Heart left ventricle (tissue), 16 donors: ENCODE data around the gene ANKDD1A. TPM values are rescaled to one million over a fixed set of nuclear protein-coding genes. Genes with fewer than 3 reads are reported as not detected.

Experiments used
- ATAC-seq, 4 donors: fragments of 200-7000 bp; cut with Tn5 transposase; one replicate each; pipeline ENCODE4 v1.9.1; 2020 to 2022; ENCODE audit warnings: moderate library complexity in 4 of 4, mild to moderate bottlenecking in 3 of 4, moderate number of reproducible peaks in 1 of 4
- DNase-seq, 5 donors: peaks; one replicate each; pipeline ENCODE4 v3.0.0-alpha.2; 2020
- H3K27ac ChIP-seq, 12 donors: fragments of 200-600 bp; sonication (generic) in 4 of 12; one replicate each; pipeline versions ENCODE4 v1.5.0 to v1.8.0; 2016 to 2022; ENCODE audit warnings: mild to moderate bottlenecking in 2 of 12
- H3K27me3 ChIP-seq, 9 donors: fragments of 200-600 bp; sonication (generic) in 2 of 9; one replicate each; pipeline versions ENCODE4 v1.5.1 to v1.8.0; 2016 to 2022; ENCODE audit warnings: mild to moderate bottlenecking in 3 of 9
- H3K36me3 ChIP-seq, 9 donors: fragments of 200-600 bp; sonication (generic) in 2 of 9; one replicate each; pipeline versions ENCODE4 v1.5.0 to v1.8.0; 2018 to 2022; ENCODE audit warnings: mild to moderate bottlenecking in 2 of 9
- H3K4me1 ChIP-seq, 12 donors: fragments of 200-600 bp; sonication (generic) in 4 of 12; one replicate each; pipeline versions ENCODE4 v1.5.0 to v1.8.0; 2016 to 2022; ENCODE audit warnings: mild to moderate bottlenecking in 3 of 12
- H3K4me3 ChIP-seq, 12 donors: fragments of 200-600 bp; sonication (generic) in 4 of 12; one replicate each; pipeline versions ENCODE4 v1.5.0 to v1.8.0; 2017 to 2022; ENCODE audit warnings: mild to moderate bottlenecking in 9 of 12, moderate library complexity in 4 of 12
- H3K9me3 ChIP-seq, 12 donors: fragments of 200-600 bp; sonication (generic) in 4 of 12; one replicate each; pipeline versions ENCODE4 v1.5.0 to v1.8.0; 2016 to 2022; ENCODE audit warnings: mild to moderate bottlenecking in 1 of 12
- CTCF ChIP-seq, 12 donors: fragments of 200-600 bp; sonication (generic) in 4 of 12; IDR thresholded peaks; one replicate each; pipeline versions ENCODE4 v1.5.0 to v1.8.0; 2018 to 2022; ENCODE audit warnings: antibody characterized with exemption in 12 of 12, mild to moderate bottlenecking in 5 of 12
- POLR2A ChIP-seq, 2 donors: fragments of 450-650 bp; IDR thresholded peaks; one replicate each; pipeline ENCODE4 v1.6.1; 2017; ENCODE audit warnings: antibody characterized with exemption in 2 of 2, mild to moderate bottlenecking in 2 of 2, moderate library complexity in 2 of 2
- WGBS, 4 donors: extraction: QIAGEN DNeasy Blood & Tissue Kit in 2 of 4; methylation state at CpG; one replicate each; pipeline versions ENCODE4 v1.1.5 to v1.1.7; 2013 to 2018; 5-methylcytosine and 5-hydroxymethylcytosine counted together
- intact Hi-C, 10 donors: fragments of 100-400 bp; cut with DNase I; formaldehyde crosslinking; loops; one replicate each; pipeline versions ENCODE4 v1.11.1 to v1.14.2; 2022
- polyA plus RNA-seq, 2 donors: library from polyadenylated mRNA; stranded (reverse); fragments of 200-250 nt; gene quantifications; one replicate each; pipeline ENCODE4 v1.2.3, GENCODE V29; 2013
- total RNA-seq, 9 donors: library from RNA; depleted of rRNA in 2 of 9; stranded (reverse); fragments of >200 nt in 2 of 9; fragmentation: NEBNext Ultra II Directional in 3 of 9; extraction: Animal tissue kit (Norgen Biotek cat#: 25700) in 3 of 9; gene quantifications; one replicate each; pipeline versions ENCODE4 v1.1.0 to v1.2.4, GENCODE V29; 2016 to 2023
- donor health status: ischemic (EF 13 %, LVEDD 7.1; RV severe dilation, severe dysfunction).
- donor health status: healthy with polysubstance abuse.
- donor health status: DM: no; HTN: yes; CAD: no.
- donor health status: DM: no; HTN: no; CAD: no.
- donor health status: ischemic (EF 25% LVEDD 6.9; RV normal size, moderate dysfunction).
- donor health status: ischemic (EF 25% LVEDD 5.7; RV mildly dilated, moderate dysfunction).
- donor health status: healthy.
- donor health status: DM: yes; HTN: yes; CAD: no.
- donor health status: ischemic (EF 35%, LVEDD 5.7; RV mildly dilated, moderate dysfunction).
- donor health status: nonischemic (EF 11% LVEDD 7.7; RV severe dilation, severe dysfunction).
- donor health status: DM: yes; HTN: yes; CAD: no.
- donor health status: PGD.
- donor health status: ischemic (EF 29% LVEDD 5.4; RV normal size, mild dysfunction).
- donor health status: nonischemic (EF 23%, LVEDD 6.1; RV moderate dilation, normal function).

The ANKDD1A gene
- total and polyA plus RNA-seq, 11 donors: 0.42 to 3.4 (median 1.1) TPM

GRCh38 chr15:64865126-64865997, 46.3 kb upstream of the ANKDD1A start:
- H3K27me3 ChIP-seq: no peaks in the 10 kb centered on the region
- TF ChIP-seq CTCF (IDR thresholded peaks at IDR 0.05) (no peak), POLR2A (IDR thresholded peaks at IDR 0.05) (no peak)
- peak overlapping the region in 3 of 12 donors; percentile 19 to 30 (median 26) for H3K27ac ChIP-seq
- DNase-seq (no peak), ATAC-seq (peak in 1 of 4 donors; percentile 21)
- H3K36me3 ChIP-seq: peaks cover 0 to 74% (median 38%) of the 10 kb centered on the region in 9 donors
- peaks cover 0 to 57% (median 3%) of the 10 kb centered on the region in 12 donors for H3K4me1 ChIP-seq
- WGBS, 4 donors: 76 to 84% (median 82%) methylated on average over 9 to 12 of the region's 12 CpGs
- H3K4me3 ChIP-seq: no peak overlapping the region
- intact Hi-C loops: no loop called here
- no peaks in the 10 kb centered on the region for H3K9me3 ChIP-seq

- DNase-seq (no peak), ATAC-seq (peak in 1 of 4 donors; percentile 6)
- peaks cover 0 to 67% (median 35%) of the 10 kb centered on the region in 9 donors for H3K36me3 ChIP-seq
- H3K4me1 ChIP-seq: peaks cover 0 to 56% (median 3%) of the 10 kb centered on the region in 12 donors
- TF ChIP-seq CTCF (IDR thresholded peaks at IDR 0.05) (no peak), POLR2A (IDR thresholded peaks at IDR 0.05) (no peak)
- intact Hi-C loops: no loop called here
- H3K27ac ChIP-seq: peak overlapping the region in 3 of 12 donors; percentile 19 to 30 (median 26)
- no peaks in the 10 kb centered on the region for H3K9me3 ChIP-seq
- H3K27me3 ChIP-seq: no peaks in the 10 kb centered on the region
- H3K4me3 ChIP-seq: no peak overlapping the region
- 69 to 78% (median 73%) methylated on average over 5 to 6 of the region's 6 CpGs for WGBS, 4 donors
Observed at GRCh38 chr15:64865998-64866520, 45.6 kb upstream of the ANKDD1A start.

GRCh38 chr15:64869501-64869900, 42.2 kb upstream of the ANKDD1A start:
- H3K9me3 ChIP-seq: no peaks in the 10 kb centered on the region
- peaks cover 0 to 35% (median 22%) of the 10 kb centered on the region in 9 donors for H3K36me3 ChIP-seq
- H3K27ac ChIP-seq: peak overlapping the region in 1 of 12 donors; percentile 3
- H3K4me3 ChIP-seq: no peak overlapping the region
- TF ChIP-seq CTCF (IDR thresholded peaks at IDR 0.05) (no peak), POLR2A (IDR thresholded peaks at IDR 0.05) (no peak)
- DNase-seq: no peak
- ATAC-seq: no peak
- H3K4me1 ChIP-seq: peaks cover 0 to 70% (median 14%) of the 10 kb centered on the region in 12 donors
- no peaks in the 10 kb centered on the region for H3K27me3 ChIP-seq
- intact Hi-C loops: no loop called here

GRCh38 chr15:64870353-64870752, 41.3 kb upstream of the ANKDD1A start:
- 34 to 68% (median 63%) methylated on average over 9 of the region's 9 CpGs for WGBS, 4 donors
- no peak overlapping the region for H3K4me3 ChIP-seq
- TF ChIP-seq CTCF (IDR thresholded peaks at IDR 0.05) (no peak), POLR2A (IDR thresholded peaks at IDR 0.05) (no peak)
- intact Hi-C loops: no loop called here
- no peaks in the 10 kb centered on the region for H3K9me3 ChIP-seq
- ATAC-seq: no peak
- H3K27me3 ChIP-seq: no peaks in the 10 kb centered on the region
- peaks cover 0 to 67% (median 13%) of the 10 kb centered on the region in 12 donors for H3K4me1 ChIP-seq
- H3K27ac ChIP-seq: peak overlapping the region in 4 of 12 donors; percentile 20 to 73 (median 41)
- no peak for DNase-seq
- H3K36me3 ChIP-seq: peaks cover 0 to 27% (median 13%) of the 10 kb centered on the region in 9 donors
